AG04450 (cell line): Measurements from ENCODE around the gene ZBTB49. TPM values are rescaled to one million over a fixed set of nuclear protein-coding genes. Genes with fewer than 3 reads are reported as not detected.

ENCODE experiments used
- CTCF ChIA-PET: fragments of 300-600, 350-600 bp; formaldehyde crosslinking; extraction: SDS; loops from one replicate; lab custom pipeline; 2022; ENCODE audit warnings: antibody characterized with exemption, inconsistent platforms; lab: Charles Lee
- POLR2A ChIA-PET: fragments of 350-600 bp; formaldehyde crosslinking; extraction: SDS; loops from one replicate; lab custom pipeline; 2021; ENCODE audit warnings: antibody characterized with exemption, inconsistent platforms; lab: Yijun Ruan, JAX
- DNase-seq: peaks from one replicate; pipeline ENCODE4 v3.0.0-alpha.2; 2011; ENCODE audit warnings: low read depth, low spot score
- H3K27ac ChIP-seq: one replicate; pipeline ENCODE4 v1.5.1; 2012; ENCODE audit warnings: low read depth, low read length, control low read depth
- H3K27me3 ChIP-seq: one replicate; pipeline ENCODE4 v1.6.0; 2012; ENCODE audit warnings: low read length; ENCODE audit not compliant: control insufficient read depth, insufficient read depth
- H3K4me3 ChIP-seq: 2 replicates; pipeline ENCODE4 v1.5.1; 2011; ENCODE audit warnings: mild to moderate bottlenecking, low read depth, low read length, control low read depth
- H3K9me3 ChIP-seq: 2 replicates; pipeline ENCODE4 v1.5.1; 2012; ENCODE audit warnings: low read length; ENCODE audit not compliant: control insufficient read depth, insufficient read depth
- CTCF ChIP-seq: IDR thresholded peaks from 2 replicates; pipeline ENCODE4 v1.5.1; 2011; ENCODE audit warnings: low read depth, low read length, control low read depth, inconsistent platforms
- polyA plus RNA-seq: library from polyadenylated mRNA; depleted of rRNA; stranded (reverse); fragments of >200 nt; gene quantifications from 2 replicates; pipeline ENCODE4 v1.2.3, GENCODE V29; 2011

ZBTB49 gene
- polyA plus RNA-seq, 1 experiment: 3.9 TPM

DNA sequence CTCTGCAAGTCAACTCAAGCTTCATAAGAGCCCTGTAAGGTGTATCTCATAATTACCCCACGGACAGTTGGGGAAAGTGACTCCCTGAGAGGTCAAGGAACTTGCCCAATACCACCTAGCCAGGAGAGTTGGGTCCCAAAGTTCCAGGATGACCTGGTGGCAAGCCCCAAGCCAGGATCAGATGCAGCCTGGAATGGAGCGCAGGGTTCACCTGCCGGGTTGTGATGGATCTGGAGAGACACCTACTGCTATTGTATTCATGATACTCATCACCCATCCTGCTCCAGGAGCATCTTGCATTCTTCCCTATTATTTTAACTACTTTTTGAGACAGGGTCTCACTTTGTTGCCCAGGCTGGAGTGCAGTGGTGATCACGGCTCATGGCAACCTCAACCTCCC is 36.1 kb downstream of the ZBTB49 start:
- Histone ChIP-seq H3K27me3 (no peaks in the 10 kb centered on the region), H3K9me3 (peaks cover 7% of the 10 kb centered on the region; the same call in 1 of the 2 replicates), H3K4me3 (no peak overlapping the region), H3K27ac (no peak overlapping the region)
- no peak for TF ChIP-seq CTCF
- CTCF ChIA-PET: interaction anchor here (1.4 kb wide), 1 partner anchor 74 kb away, joined by 4 read pairs; no protein-coding TSS in a partner anchor
- POLR2A ChIA-PET: no interaction called here
- DNase-seq: no peak

DNA sequence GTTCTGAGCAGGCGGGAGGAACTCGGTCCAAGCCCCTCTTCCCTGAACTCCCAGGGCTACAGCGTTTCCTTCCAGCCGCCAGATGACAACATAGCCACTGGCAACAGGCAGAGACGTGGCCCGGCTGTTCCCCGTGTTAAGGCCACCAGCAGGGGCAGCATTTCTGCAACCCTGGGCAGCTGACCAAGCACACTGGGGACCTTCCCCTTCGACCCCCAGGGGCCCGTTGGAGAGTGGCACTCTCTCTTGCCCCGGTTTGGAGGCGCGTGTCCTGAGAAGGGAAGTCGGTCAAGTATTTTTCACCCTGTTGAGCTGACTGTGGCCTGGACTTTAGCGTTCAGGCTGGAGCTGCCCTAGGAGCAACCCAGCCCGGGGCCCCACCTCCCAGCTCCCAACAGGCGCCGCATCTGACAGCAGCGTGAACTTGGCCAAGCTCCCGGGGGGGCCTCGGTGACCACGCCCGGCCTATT is 37.6 kb downstream of the ZBTB49 start:
- TF ChIP-seq CTCF: peak; percentile 38
- DNase-seq: no peak
- H3K4me3 ChIP-seq: no peak overlapping the region
- peaks cover 3% of the 10 kb centered on the region for H3K27me3 ChIP-seq
- CTCF ChIA-PET: interaction anchor here (0.6 to 1.9 kb wide), 6 partner anchors 9 to 574 kb away, joined by 3 to 8 read pairs (median 4); no protein-coding TSS in a partner anchor
- H3K27ac ChIP-seq: no peak overlapping the region
- peaks cover 7% of the 10 kb centered on the region; the same call in 1 of the 2 replicates for H3K9me3 ChIP-seq
- POLR2A ChIA-PET: no interaction called here

- TF ChIP-seq CTCF: no peak
- CTCF ChIA-PET: interaction anchor here (0.6 to 1.9 kb wide), 4 partner anchors 9 to 573 kb away, joined by 3 to 8 read pairs (median 4); no protein-coding TSS in a partner anchor
- peaks cover 3% of the 10 kb centered on the region for H3K27me3 ChIP-seq
- no peak overlapping the region for H3K27ac ChIP-seq
- POLR2A ChIA-PET: no interaction called here
- no peak overlapping the region for H3K4me3 ChIP-seq
- no peak for DNase-seq
- H3K9me3 ChIP-seq: peaks cover 7% of the 10 kb centered on the region; the same call in 1 of the 2 replicates
These were observed 38.2 kb downstream of the ZBTB49 start for GRCh38 chr4:4328206-4328605.

DNA sequence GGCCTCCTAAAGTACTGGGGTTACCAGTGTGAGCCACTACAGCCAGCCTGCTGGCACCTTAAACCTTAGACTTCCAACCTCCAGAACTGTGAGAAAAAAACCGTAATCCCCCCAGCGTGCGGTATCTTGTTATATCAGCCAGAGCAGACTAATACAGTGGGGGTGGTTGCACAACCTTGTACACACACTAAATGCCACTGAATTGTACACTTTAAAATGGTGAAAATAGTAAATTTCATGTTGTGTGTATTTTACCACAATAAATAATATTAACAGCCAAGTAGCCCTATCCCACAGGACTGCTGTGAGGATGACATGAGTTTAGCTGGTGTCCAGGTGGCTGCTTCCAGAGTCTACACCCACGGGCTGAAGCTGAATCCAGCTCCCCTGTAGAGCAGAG is 38.8 kb downstream of the ZBTB49 start:
- ChIA-PET POLR2A (no interaction called here), CTCF (interaction anchor here (1.6 to 1.9 kb wide), 3 partner anchors 10 to 73 kb away, joined by 3 to 8 read pairs (median 4); no protein-coding TSS in a partner anchor)
- Histone ChIP-seq H3K9me3 (peaks cover 7% of the 10 kb centered on the region; the same call in 1 of the 2 replicates), H3K27ac (no peak overlapping the region), H3K27me3 (peaks cover 3% of the 10 kb centered on the region), H3K4me3 (no peak overlapping the region)
- TF ChIP-seq CTCF: no peak
- no peak for DNase-seq

GRCh38 chr4:4329496-4329895 is 39.4 kb downstream of the ZBTB49 start:
- Histone ChIP-seq H3K4me3 (no peak overlapping the region), H3K27ac (no peak overlapping the region), H3K9me3 (peaks cover 7% of the 10 kb centered on the region; the same call in 1 of the 2 replicates), H3K27me3 (peaks cover 7% of the 10 kb centered on the region)
- no peak for DNase-seq
- no peak for TF ChIP-seq CTCF
- CTCF ChIA-PET: no interaction called here
- POLR2A ChIA-PET: no interaction called here
